WTC11 (cell line): ENCODE measurements around the gene ORAI2. TPM values are rescaled to one million over a fixed set of nuclear protein-coding genes. Genes with fewer than 3 reads are reported as not detected.

Experiments used
- ATAC-seq: fragments of 200-7000 bp; cut with Tn5 transposase; 2 replicates; pipeline ENCODE4 v1.10.0; 2021; ENCODE audit warnings: mild to moderate bottlenecking, moderate library complexity
- CTCF ChIA-PET: fragments of 300-600 bp; sonication (Branson Sonifier 250); formaldehyde crosslinking; loops from one replicate; lab custom pipeline; 2021; ENCODE audit warnings: antibody characterized with exemption; lab: Charles Lee
- POLR2A ChIA-PET: fragments of 350-600 bp; sonication (Branson Sonifier 250); formaldehyde crosslinking; loops from one replicate; lab custom pipeline; 2021; ENCODE audit warnings: antibody characterized with exemption; lab: Charles Lee
- DNase-seq: peaks from one replicate; pipeline ENCODE4 v3.0.0; 2021; ENCODE audit warnings: low spot score
- H3K27ac Mint-ChIP-seq: 2 replicates; pipeline ENCODE4 v1.8.0; 2021; ENCODE audit warnings: mixed read lengths
- H3K27me3 Mint-ChIP-seq: 2 replicates; pipeline ENCODE4 v1.8.0; 2021; ENCODE audit warnings: low read depth, mild to moderate bottlenecking, moderate library complexity, mixed read lengths
- H3K36me3 Mint-ChIP-seq: 2 replicates; pipeline ENCODE4 v1.8.0; 2021; ENCODE audit warnings: mixed read lengths
- H3K4me1 Mint-ChIP-seq: 2 replicates; pipeline ENCODE4 v1.8.0; 2022; ENCODE audit warnings: mixed read lengths
- H3K4me3 Mint-ChIP-seq: 2 replicates; pipeline ENCODE4 v1.8.0; 2021; ENCODE audit warnings: mild to moderate bottlenecking, moderate library complexity, mixed read lengths
- H3K9me3 Mint-ChIP-seq: 2 replicates; pipeline ENCODE4 v1.8.0; 2021; ENCODE audit warnings: mixed read lengths
- FOXJ3 ChIP-seq: sonication (generic); formaldehyde crosslinking; IDR thresholded peaks from 2 replicates; pipeline ENCODE4 v1.9.0; 2021; ENCODE audit warnings: missing genetic modification reagents, mild to moderate bottlenecking, borderline replicate concordance
- FOXP4 ChIP-seq: sonication (generic); formaldehyde crosslinking; IDR thresholded peaks from 2 replicates; pipeline ENCODE4 v1.8.0; 2022; ENCODE audit warnings: mild to moderate bottlenecking, missing genetic modification reagents
- HMGA2 ChIP-seq: fragments of 250-450 bp; sonication (Bioruptor Pico); IDR thresholded peaks from 2 replicates; pipeline ENCODE4 v1.4.0; 2021; ENCODE audit warnings: mild to moderate bottlenecking, moderate library complexity
- HMGXB4 ChIP-seq: sonication (generic); formaldehyde crosslinking; IDR thresholded peaks from 2 replicates; pipeline ENCODE4 v1.8.1; 2023; ENCODE audit warnings: mild to moderate bottlenecking, moderate library complexity, missing genetic modification reagents
- MAX ChIP-seq: sonication (generic); formaldehyde crosslinking; IDR thresholded peaks from 2 replicates; pipeline ENCODE4 v1.8.0; 2022; ENCODE audit warnings: mild to moderate bottlenecking, missing genetic modification reagents
- NR1H2 ChIP-seq: sonication (generic); formaldehyde crosslinking; IDR thresholded peaks from 2 replicates; pipeline ENCODE4 v1.9.0; 2021; ENCODE audit warnings: mild to moderate bottlenecking, moderate library complexity, missing genetic modification reagents
- OVOL2 ChIP-seq: fragments of 250-450 bp; sonication (Bioruptor Pico); IDR thresholded peaks from 2 replicates; pipeline ENCODE4 v1.9.0; 2021; ENCODE audit warnings: mild to moderate bottlenecking, borderline replicate concordance
- PRDM15 ChIP-seq: sonication (generic); formaldehyde crosslinking; IDR thresholded peaks from 2 replicates; pipeline ENCODE4 v1.8.0; 2022; ENCODE audit warnings: missing genetic modification reagents
- PREB ChIP-seq: sonication (generic); formaldehyde crosslinking; IDR thresholded peaks from 2 replicates; pipeline ENCODE4 v1.8.1; 2022; ENCODE audit warnings: mild to moderate bottlenecking, missing genetic modification reagents, moderate library complexity, borderline replicate concordance
- USF2 ChIP-seq: sonication (generic); formaldehyde crosslinking; IDR thresholded peaks from 2 replicates; pipeline ENCODE4 v1.8.1; 2023; ENCODE audit warnings: mild to moderate bottlenecking, missing genetic modification reagents, moderate library complexity
- ZMAT4 ChIP-seq: fragments of 250-450 bp; sonication (Bioruptor Pico); IDR thresholded peaks from 2 replicates; pipeline ENCODE4 v1.9.0; 2021; ENCODE audit warnings: mild to moderate bottlenecking
- ZNF512 ChIP-seq: sonication (generic); formaldehyde crosslinking; IDR thresholded peaks from 2 replicates; pipeline ENCODE4 v1.8.1; 2022; ENCODE audit warnings: missing genetic modification reagents, borderline replicate concordance
- total RNA-seq: library from RNA; stranded (reverse); gene quantifications from 3 replicates; pipeline ENCODE4 v1.2.3, GENCODE V29; 2021

Gene ORAI2
- total RNA-seq, 1 experiment from 2014 or later, result 22.2 TPM

GRCh38 chr7:102413091-102413490, 20.3 kb upstream of the ORAI2 start:
- Mint-ChIP-seq H3K9me3 (peaks cover 19% of the 10 kb centered on the region), H3K36me3 (peaks cover 70% of the 10 kb centered on the region), H3K4me3 (no peak overlapping the region), H3K27me3 (no peaks in the 10 kb centered on the region; the same call in 1 of the 2 replicates), H3K4me1 (no peaks in the 10 kb centered on the region), H3K27ac (no peak overlapping the region)
- ChIA-PET POLR2A (no interaction called here), CTCF (interaction anchor here (0.6 to 1.7 kb wide), 21 partner anchors 9 to 133 kb away, joined by 3 to 14 read pairs (median 6); partner anchors contain the start of genes ALKBH4, LRWD1, ORAI2 and PRKRIP1)
- DNase-seq, result no peak
- ATAC-seq, result no peak
- TF ChIP-seq USF2 (CRISPR knock-in tag) (no peak), HMGA2 (CRISPR knock-in tag) (no peak), FOXP4 (CRISPR knock-in tag) (no peak), OVOL2 (no peak), PRDM15 (CRISPR knock-in tag) (no peak)

GRCh38 chr7:102413611-102414010, 19.8 kb upstream of the ORAI2 start:
- Mint-ChIP-seq H3K36me3 (peaks cover 65% of the 10 kb centered on the region), H3K27ac (no peak overlapping the region), H3K9me3 (peaks cover 19% of the 10 kb centered on the region), H3K4me3 (no peak overlapping the region), H3K27me3 (no peaks in the 10 kb centered on the region; the same call in 1 of the 2 replicates), H3K4me1 (no peaks in the 10 kb centered on the region)
- CTCF ChIA-PET, result interaction anchor here (1.1 to 3.0 kb wide), 3 partner anchors 9 to 15 kb away, joined by 6 to 10 read pairs (median 7); no protein-coding TSS in a partner anchor
- no peak for DNase-seq
- no peak for ATAC-seq
- POLR2A ChIA-PET, result no interaction called here
- TF ChIP-seq NR1H2 (CRISPR knock-in tag) (no peak), HMGXB4 (CRISPR knock-in tag) (no peak), ZMAT4 (CRISPR knock-in tag) (no peak), FOXJ3 (CRISPR knock-in tag) (no peak), PREB (CRISPR knock-in tag) (no peak), FOXP4 (CRISPR knock-in tag) (no peak), PRDM15 (CRISPR knock-in tag) (no peak), MAX (CRISPR knock-in tag) (no peak), ZNF512 (CRISPR knock-in tag) (no peak)
